Stimulated activated CD8-positive, alpha-beta memory T cell treated with anti-CD3 and anti-CD28 coated beads, Interleukin-2, amount 100 ng/mL, for 1 hour (primary cell): Measurements from ENCODE around the gene NWD2.

ENCODE experiments used
- DNase-seq, 2 donors: peaks; one replicate each; pipeline ENCODE4 v3.0.0-alpha.2; 2020; ENCODE audit warnings: low read depth in 2 of 2

Gene NWD2

DNA sequence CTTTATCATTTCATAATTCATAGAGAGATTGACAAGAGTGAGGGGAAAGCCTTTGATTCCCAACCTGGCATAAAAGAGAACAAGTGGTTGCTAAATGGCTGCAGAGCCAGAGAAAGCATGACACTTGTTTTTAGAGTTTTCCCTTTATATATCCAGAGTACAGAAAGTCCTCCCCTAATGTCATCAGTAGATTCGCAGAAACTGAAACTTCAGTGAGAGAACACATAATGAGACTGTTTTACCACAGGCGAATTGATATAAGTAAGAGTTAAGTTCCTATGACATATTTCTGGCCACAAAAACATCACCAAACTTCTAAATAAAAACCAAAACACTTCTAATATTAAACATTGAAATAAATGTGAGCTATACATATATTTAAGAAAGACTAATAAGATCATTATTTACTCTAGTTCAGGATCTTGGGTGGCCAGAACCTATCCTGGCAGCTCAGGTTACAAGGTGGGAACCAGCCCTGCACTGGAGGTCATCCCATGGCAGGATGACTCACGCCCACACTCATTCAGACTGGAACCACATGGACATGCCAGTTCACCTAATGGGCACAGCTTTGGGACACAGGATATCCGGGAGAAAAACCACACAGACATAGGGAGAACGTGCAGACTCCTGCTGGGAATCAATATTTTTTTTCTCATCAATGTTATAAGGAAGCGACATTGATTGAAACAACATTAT lies 35.5 kb downstream of the NWD2 start:
- DNase-seq = no peak

DNA sequence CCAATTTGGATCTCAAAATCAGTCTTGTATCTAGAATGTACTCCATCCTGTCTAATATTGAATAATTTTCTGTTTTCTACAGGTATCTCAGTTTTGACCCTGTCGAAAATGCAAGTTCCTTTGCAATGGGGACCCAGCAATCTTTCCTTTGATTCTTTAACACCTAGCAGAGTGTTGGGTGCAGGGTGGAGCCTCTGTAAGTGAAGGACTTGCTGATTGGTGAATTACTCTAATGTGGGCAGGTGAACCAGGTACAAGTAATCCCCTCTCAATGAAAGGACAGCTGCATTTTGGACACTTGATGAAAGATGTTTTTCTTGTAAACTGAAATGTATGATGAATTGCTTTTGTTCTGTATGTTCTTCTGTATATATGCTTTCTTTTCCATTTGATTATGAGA lies 54.9 kb downstream of the NWD2 start:
- DNase-seq = no peak

GRCh38 chr4:37304612-37305011 lies 60.1 kb downstream of the NWD2 start:
- no peak for DNase-seq

DNA sequence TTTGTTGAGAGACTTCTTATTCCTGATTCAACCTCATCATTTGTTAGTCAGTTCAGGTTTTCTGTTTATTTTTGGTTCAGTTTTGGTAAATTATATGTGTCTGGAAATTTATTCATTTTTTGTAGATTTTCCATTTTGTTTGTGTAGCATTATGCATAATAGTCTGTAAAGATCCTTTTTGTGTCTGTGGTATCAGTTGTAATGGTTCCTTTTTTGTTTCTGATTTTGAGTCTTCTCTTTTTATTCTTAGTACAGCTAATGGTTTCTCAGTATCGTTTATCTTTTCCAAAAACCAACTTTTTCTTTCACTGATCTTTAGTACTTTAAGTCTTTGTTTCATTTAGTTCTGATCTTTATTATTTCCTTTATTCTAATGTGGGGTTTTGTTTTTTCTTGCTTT lies 61.4 kb downstream of the NWD2 start:
- DNase-seq = no peak

GRCh38 chr4:37317104-37317643 lies 72.6 kb downstream of the NWD2 start:
- DNase-seq = no peak

DNA sequence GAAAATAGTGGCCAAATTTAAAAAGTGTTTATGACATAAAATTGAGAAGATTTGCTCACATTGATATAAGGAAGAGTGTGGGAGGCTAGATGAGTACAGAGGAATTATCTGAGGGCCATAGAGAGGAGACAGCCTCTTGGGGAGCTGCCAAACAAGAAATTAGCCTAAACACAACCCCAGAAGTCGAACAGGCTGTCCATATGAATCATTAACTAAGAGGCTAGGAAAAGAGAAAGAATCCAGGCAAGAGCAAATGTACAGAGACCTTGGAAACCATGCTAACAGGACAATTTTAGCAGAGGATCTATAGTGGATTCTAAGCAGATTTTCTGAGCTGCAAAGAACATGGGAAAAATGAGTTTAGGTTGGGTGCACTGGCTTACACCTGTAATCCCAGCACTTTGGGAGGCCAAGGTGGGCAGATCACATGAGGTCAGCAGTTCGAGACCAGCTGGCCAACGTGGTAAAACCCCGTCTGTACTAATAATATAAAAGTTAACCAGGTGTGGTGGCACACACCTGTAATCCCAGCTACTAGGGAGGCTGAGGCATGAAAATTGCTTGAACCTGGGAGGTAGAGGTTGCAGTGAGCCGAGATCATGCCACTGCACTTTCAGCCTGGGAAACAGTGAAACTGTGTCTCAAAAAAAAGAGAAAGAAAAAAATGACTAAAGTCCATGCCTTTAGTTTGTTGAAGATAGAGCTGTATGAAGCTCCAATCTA lies 76.1 kb downstream of the NWD2 start:
- DNase-seq = no peak

GRCh38 chr4:37322122-37322521 lies 77.6 kb downstream of the NWD2 start:
- DNase-seq = no peak

DNA sequence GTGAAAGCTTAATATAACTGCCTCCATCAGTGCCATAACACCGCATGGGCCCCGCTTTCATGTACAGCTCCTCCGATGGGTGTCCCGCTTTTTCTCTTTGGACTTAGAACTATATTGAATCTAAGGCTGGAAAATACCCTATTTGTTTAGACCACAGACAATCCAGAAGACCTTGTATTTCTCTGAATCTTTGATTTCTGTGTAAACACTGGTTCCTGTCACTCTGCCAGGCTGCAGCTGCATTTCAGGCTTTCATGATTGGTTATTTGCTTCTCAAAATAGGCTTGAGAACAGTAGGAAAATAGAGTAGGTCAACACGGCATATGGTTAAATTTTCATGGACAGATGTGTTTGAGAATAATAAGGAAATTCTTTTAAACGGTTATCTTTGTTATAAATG lies 80.0 kb downstream of the NWD2 start:
- no peak for DNase-seq

GRCh38 chr4:37326852-37327251 lies 82.3 kb downstream of the NWD2 start:
- DNase-seq = no peak

- DNase-seq = no peak
Measured at GRCh38 chr4:37338972-37339371, 94.4 kb downstream of the NWD2 start.

DNA sequence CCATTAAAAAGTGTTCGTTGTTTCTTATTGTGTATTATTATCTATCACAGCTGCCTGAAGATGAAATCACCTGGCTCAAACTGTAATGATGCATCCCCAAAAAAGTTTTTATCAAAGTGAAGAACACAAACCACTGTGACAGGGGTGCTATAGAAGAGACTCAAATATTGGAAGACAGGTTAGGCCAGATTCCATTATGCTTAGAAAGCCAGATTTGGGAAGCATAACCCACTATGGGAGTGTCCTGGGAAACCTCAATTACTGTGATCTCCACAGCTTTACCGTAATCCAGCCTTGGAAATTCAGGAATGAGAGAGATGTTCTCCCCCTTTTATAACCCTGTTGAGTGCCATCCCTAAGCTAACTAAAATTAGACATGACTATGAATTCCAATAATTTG lies 114.2 kb downstream of the NWD2 start:
- no peak for DNase-seq

- DNase-seq = no peak
Measured at GRCh38 chr4:37359261-37359660, 114.7 kb downstream of the NWD2 start.

- no peak for DNase-seq
Measured at GRCh38 chr4:37365888-37366287, 121.3 kb downstream of the NWD2 start.

- no peak for DNase-seq
Measured at GRCh38 chr4:37367901-37368300, 123.4 kb downstream of the NWD2 start.

- DNase-seq = no peak
Measured at GRCh38 chr4:37370052-37370451, 125.5 kb downstream of the NWD2 start.

GRCh38 chr4:37381040-37381668 lies 136.6 kb downstream of the NWD2 start:
- DNase-seq = no peak

DNA sequence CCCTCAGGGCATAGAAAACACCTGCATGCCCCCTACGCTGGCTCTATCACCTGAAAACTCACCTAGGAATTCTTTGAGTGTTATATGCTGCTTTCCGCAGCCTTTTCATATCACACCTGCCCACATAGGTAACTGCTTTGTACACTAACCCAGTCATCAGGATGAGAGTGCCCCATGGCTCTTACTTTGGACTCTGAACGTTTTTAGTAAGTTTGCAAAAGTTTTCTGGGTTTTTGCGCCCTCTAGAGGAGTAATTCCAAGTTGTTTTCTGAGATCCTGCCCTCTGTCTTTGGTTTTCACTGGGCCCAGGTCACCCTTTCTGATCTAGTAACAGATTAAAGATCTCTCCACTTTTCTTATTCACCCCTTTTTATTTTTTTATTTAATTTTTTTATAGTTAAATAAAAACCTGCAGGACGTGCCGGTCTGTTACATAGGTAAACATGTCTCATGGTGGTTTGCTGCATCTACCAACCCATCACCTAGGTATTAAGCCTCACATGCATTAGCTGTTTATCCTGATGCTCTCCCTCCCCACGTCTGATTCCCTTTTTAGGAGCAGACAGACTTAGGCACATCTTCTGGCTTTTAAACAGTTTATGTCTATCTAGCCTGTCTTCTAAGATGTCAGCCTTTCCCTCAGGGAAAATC lies 139.2 kb downstream of the NWD2 start:
- DNase-seq = no peak

GRCh38 chr4:37385424-37385823 lies 140.9 kb downstream of the NWD2 start:
- no peak for DNase-seq

DNA sequence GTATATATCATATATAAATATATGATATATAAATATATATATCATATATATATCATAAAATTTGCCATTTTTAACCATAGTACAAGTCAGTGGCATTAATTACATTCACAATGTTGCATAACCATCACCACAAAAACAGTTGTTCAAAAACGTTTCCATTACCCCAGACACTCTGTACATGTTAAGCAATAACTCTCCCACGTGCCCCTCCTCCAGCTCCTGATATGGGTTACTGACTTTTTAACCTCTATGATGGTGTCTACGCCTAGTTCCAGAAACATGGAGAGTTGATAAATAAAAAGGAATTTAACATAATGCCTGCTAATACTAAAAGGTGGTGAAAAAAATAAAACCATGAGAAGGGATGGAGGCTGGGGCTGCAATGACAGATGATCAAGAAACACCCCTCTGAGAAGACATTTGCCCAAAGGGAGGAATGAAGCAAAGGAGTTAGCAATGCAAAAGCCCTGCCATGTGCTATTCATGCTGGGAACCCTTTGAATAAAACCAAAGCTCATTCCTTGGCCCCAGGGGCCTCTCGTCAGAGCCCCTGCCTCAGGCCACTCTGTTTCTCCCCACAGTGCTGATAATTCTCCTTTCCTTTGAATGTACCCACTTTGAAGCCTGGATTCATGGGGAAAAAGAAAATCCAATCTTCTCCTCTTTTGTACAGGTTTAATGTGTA lies 144.3 kb downstream of the NWD2 start:
- no peak for DNase-seq

- no peak for DNase-seq
Measured at GRCh38 chr4:37389366-37389765, 144.8 kb downstream of the NWD2 start.

DNA sequence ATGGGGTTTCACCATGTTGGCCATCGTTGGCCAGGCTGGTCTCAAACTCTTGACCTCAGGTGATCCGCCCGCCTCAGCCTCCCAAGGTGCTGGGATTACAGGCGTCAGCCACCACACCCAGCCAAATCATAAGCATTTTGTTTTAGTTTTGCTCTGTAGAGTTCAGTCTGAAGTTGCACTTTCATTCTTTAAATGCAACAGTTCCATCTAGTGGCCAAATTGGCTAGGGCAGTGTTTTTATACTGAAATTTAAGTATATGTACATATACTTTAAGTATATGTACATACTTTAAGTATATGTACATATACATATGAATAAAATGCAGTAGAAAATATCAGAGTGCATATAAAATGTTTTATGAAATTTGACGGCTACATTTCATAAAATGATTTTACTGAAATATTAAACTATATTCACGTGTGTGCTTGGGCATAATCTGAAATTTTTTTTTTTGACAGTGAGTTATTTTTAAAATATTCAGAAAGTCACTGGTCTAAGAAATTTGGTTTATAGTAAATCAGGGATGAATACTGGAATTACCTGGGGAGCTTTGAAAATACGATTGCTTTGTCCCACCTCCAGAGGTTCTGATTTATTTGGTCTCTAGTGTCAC lies 145.5 kb downstream of the NWD2 start:
- DNase-seq = no peak
